GM19324 (cell line): ENCODE results near the gene HIVEP3.

Source experiments
- ATAC-seq: cut with Tn5 transposase; IDR thresholded peaks from one replicate; pipeline ENCODE4 v1.9.1; 2021; ENCODE audit warnings: mild to moderate bottlenecking, moderate library complexity; ENCODE audit not compliant: unreplicated experiment, low FRiP score

The HIVEP3 gene

DNA sequence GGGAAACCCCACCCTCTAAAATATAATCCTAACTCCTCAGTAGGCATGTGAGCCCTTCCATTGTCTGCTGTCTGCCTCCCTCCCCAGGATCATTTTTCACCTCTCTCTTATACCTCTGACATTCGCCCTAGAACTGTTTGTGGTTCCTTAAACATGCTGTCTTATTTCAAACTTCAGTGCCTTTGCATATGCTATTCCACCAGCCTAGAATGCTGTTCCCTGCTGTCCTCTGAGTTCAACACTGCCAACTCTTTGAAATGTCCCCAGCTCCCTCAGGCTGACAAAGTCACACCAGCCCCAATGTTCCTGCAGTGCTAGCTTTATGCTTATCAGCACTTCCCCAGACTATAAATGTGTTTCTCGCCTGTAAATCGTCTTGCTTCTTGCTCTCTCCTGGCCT lies 119.5 kb downstream of the HIVEP3 start:
- no peak for ATAC-seq

DNA sequence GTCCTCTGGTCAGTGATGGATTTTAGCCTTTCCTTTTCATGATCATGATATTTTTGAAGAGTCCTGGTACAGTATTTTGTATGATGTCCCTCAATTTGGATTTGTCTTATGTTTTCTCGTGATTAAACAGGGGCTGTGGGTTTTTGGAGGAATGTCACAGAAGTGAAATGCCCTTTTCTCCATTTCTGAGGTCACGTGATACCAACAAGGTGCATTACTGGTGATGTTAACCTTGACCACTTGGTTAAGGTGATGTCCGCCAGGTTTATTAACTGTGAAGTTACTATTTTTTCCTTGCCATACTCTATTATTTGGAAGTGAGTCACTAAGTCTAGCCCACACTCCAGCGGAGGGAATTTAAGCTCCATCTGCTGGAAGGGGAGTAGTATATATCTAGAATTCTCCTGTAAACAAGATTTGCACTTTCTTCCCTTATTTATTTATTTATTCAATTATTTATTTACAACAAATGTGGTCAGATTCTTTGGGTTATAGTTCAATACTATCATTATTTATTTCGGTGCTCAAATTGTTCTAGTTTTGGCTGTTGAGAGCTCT lies 123.4 kb downstream of the HIVEP3 start:
- no peak for ATAC-seq

DNA sequence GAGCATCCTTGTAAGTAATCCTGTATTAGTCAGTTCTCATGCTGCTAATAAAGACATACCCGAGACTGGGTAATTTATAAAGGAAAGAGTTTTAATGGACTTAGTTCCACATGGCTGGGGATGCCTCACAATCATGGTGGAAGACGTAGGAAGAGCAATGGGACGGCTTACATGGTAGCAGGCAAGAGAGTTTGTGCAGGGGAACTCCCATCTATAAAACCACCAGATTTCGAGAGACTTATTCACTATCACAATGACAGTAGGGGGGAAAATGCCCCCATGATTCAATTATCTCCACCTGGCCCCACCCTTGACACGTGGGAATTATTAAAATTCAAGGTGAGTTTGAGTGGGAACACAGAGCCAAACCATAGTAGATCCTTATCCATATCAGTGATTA lies 124.7 kb downstream of the HIVEP3 start:
- ATAC-seq, result no peak

DNA sequence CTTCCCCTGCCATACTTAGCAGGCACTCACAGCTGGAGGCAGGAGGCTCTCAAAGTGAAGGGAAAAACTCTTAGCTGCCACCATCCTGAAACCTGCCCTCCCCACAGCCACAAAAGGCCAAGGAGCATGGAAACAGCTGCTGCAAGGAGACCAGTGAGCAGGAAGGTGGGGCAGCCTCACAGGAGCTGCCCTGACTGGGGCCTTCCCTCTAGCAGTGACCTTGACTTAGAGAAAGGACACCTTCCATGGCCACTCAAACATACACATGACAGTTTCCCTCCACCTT lies 126.3 kb downstream of the HIVEP3 start:
- ATAC-seq, result no peak

DNA sequence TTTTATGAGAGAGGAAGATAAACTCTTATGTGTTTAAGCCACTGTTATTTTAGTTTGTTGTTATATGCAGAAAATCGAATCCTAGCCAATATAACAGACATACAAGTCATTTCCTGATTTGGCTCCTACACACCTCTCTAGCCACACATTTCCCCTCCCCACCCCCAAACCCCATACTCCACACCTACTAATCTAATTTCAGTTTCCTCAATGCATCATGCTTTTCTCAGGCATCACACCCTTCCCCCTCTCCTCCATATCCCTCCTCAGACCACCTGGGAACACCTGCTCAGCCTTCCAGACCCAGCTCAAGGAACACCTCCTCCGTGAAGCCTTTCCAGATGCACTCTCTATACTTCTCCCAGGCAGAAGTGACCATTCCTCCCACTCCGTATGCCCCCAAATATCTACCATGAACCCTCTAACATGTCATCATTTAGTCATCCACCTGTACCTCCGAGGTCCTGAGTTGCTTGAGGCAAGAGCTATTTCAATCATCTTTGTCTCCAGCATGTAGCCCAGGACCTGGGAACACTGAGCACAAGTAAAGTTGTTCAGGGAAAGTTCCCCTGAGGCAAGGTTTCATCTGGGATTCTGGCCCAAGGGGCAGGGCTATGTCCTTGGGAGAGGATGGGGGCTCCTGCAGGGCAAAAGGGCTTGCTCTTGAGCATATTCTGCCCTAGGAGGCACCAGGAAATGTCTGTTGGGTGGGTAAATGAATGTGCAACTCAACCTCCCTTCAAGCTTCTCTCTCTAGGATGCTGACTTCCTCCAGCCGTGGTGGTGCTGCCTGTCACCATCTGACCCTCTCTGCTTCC lies 126.8 kb downstream of the HIVEP3 start:
- no peak for ATAC-seq

DNA sequence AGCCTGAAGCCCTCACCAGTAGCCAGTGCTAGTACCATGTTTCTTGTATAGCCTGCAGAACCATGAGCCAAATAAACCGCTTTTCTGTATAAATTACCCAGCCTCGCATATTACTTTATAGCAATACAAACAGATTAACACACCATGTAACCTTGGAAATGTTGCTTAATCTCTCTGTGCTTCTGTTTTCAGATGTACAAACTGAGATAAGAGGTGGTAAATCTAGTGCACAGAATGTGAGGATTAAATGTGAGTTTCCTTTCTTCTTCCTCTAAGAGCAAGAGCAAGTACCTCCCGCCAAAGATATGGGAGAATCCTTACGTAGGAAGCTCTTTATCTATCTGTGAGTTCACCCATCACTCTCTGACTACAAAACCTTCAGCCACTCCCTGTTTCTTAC lies 128.4 kb downstream of the HIVEP3 start:
- no peak for ATAC-seq

DNA sequence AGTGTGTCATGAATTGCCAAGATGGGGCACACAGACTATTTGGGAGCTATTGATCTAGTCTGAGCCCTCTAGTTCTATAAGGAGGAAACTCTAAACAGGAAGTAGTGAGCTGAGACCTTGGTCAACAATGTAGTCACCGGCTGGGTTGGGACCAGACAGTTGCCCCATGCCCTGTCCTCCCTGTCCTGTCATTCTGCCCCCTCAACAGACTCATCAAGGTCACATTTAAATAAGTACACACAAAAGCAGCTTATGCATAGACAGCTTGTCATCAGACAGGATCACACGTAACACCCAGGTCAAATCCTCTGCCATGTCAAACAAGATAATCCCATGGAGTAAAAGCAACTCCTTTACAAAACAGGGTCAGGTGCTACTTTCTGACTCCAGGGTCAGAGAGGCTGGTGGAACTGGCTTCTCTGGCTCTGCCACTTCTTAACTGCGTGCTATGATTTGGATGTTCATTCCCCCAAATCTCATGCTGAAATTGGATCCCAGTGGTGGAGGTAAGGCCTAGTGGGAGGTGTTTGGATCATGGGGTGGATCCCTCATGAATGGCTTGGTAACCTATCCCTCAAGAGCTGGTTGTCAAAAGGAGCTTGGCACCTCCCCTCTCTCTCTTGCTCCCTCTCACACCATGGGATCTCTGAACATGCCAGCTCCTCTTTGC lies 128.9 kb downstream of the HIVEP3 start:
- ATAC-seq, result no peak

DNA sequence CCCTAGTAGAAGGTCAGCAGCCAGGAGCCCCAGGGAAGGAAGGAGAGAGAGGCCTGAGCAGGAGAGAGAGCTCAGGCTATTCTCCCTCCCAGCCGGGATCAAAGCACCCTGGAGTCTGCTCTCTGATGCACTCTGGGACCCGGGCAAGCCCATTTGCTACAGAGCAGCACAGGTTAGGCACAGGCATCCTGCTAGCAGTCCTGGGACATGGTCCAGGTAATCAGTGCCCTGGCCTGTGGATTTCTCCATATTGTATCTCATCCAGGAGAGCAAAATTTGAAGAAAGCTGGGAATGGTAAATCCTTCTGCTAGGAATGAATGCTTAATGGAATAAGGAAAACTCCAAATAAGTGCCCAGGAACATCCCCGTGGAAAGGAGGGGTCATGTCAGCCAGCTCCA lies 130.3 kb downstream of the HIVEP3 start:
- ATAC-seq, result no peak

DNA sequence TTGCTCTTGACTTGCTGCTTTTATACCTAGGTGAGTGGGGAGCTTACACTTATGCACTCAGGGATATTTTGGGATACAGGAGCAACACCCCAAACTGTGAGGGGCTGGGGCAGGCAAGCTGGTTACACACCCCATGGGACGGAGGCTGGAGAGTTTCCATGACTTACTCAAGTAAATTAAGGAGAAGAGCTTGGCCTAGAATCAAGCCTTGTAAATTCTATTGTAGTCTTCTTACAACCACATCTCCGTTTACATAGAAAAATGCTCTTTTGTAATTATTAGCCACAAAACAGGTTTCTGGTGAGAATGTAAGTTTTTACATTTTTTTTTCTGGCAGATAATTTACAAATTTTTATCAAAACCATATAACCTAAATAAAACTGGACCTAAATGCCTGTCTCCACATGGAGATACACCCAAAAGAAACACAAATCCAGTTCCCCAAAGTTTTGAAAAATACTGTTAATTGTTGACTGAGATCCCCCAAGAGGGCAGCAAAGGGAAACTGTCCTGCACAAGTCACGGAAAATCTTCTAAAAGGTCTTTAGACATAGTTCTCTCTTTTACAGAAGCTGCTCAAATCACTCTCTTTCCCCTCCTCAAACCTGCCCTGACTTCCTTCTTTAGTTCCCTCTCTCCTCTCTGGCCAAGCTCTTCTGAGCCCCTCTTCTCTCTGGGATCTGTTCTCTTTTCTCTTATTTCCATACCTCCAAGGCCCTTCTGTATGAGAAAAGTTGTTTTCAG lies 134.0 kb downstream of the HIVEP3 start:
- ATAC-seq, result no peak

DNA sequence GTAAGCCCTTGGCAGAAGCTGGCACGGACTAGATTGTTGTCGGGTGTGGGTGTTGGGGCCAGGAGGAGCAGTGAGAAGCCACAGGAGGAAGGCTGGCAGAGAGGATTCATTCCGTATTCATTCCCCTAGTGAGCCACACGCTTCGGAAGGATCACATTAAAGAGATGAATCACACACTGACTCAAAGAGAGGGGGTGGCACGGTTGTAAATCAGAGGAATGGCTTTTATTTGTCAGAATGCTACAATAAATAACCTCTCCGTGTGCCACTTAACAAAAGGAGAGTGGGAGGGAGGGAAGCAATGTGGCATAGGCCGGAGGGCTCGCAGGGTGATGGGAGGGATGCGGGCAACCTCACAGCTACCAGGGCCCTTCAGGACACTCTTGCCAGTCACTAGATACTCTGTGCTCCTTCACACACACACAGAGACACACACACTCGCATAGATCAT lies 135.5 kb downstream of the HIVEP3 start:
- no peak for ATAC-seq

DNA sequence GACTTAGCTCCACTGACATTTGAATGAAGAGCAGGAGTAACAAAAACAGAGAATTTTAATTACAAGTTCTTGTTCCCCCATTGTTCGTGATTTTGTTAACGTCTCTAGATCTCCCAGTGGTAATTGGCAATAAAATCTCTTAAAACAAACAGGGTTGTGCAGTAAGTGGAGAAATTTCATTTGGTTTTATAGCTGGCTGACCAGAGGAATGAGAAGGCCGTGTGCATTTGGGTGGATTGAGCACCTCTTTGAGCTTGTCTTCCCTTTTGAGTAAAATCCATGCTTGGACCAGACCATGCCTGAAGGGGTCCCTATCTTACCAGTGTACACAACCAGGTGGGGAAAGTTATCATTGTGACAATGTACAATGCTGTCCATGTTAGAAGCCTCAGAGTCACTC lies 137.8 kb downstream of the HIVEP3 start:
- no peak for ATAC-seq

DNA sequence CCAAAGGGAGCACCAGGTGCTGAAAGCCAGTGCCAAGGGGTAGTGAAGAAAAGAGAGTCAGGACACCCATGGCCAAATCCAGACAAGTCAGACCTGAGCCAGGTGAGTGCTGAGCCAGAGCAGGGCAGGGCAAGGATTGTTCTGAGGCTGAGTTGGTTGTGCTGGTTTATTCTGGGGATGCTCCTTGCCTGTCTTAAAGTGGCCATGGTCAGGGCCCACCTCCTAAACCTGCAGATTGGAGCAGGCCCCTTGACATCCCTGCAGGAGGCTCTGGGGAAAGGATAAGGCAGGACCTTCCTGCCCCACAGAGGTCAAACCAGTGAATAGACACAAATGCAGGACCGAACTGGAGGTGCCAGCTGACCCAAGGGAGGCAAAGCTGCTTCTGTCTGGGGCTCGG lies 138.4 kb downstream of the HIVEP3 start:
- ATAC-seq, result no peak

DNA sequence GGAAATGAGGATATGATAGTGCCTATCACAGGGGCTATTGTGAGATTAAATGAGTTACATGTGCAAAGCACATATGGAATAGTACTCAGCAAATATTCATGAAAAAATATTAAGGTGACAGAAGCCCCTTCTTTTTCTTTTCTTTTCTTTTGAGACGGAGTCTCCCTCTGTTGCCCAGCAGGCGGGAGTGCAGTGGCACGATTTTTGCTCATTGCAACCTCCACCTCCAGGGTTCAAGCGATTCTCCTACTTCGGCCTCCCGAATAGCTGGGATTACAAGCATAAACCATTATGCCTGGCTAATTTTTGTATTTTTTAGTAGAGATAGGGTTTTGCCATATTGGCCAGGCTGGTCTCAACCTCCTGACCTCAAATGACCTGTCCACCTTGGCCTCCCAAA lies 139.4 kb downstream of the HIVEP3 start:
- ATAC-seq, result no peak

DNA sequence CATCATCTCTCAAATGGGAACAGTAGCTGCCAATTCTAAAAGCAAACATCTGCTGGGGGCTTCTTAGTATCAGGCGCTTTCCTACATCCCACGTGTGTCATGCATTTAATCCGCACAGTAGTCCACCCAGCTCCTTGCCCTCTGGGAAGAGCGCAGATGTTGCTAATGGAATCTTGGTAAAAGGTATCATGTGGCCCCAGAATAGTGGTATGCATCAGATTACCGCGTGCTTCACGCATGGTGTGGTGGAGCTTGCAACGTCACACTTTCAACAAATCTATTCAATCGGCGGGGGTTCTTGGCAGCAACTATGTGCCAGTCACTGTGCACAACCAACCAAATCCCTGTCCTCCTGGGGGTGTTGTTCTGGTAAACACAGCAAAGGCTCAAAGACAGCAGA lies 141.0 kb downstream of the HIVEP3 start:
- ATAC-seq, result no peak

DNA sequence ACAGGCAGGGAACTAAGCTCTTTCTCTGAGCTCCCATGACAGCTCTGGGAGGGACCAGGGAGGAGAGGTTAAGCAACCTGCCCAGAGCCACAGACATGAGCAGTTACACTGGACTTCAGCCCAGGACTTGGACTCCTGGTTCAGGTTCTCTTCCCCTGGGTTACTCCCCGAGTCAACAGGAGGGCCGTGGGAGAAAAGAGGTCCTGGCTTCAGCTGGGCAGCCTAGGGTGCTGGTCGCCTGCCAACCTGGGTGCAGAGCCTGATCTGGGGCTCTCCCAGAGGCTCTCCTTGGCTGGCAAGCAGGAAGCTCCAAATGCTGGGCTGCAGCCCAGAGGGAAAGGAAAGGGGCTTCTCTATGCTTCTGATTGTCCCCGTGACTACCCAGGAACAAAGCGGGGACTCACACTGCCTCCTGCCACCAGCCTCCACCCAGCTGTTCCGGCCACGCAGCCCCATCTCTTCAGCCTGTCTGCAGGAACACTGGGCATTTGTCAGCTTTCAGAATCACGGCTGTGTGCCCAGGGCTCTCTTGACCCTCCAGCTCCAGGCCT lies 141.8 kb downstream of the HIVEP3 start:
- ATAC-seq, result no peak

DNA sequence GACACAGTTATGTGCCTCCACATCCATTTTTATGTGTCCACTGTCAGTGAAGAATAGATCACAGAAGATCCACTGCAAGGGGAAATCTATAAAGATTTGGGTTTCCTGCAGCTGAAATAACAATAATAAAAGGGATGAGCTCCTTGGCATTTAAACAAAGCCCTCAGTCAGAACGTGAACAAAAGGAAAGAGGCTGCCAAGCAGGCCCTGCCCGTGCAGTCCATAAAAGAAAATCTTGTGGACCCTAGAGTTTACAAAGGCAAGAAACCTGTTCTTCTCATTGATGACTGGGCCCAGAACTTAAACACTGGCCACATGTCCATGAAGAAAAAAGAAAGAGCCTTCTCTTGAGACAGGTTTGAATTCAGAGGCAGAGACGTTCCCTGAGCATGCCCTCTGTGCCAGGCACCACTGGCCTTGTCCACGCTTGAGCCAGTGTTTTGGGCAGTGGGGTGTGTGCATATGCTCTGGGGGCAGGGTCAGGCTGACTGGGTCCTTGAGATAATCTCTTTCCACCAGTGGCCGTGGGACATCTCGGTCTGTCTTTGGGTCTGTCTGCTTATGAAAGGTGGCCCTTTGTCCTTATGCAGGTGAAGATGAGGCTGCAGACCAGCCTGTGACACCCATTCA lies 142.7 kb downstream of the HIVEP3 start:
- ATAC-seq, result no peak

DNA sequence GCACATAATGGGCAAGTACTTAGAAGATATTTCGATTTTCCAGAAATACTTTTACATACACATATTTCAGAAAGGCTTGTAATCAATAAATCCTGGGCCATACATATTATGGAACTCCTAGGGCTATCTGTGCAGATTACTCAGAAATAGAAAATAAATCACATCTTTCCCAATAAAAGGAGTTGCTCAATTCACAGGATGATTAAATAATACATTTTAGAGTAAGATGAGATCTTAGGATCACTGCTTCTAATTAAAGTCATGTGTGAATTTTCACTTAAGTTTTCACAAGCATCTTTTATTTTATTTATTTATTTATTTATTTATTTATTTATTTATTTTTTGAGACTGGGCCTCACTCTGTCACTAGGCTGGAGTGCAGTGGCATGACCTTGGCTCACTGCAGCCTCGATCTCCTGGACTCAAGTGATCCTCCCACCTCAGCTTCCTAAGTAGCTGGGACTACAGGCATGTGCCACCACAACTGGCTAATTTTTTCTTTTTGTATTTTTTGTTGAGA lies 144.2 kb downstream of the HIVEP3 start:
- ATAC-seq, result no peak

DNA sequence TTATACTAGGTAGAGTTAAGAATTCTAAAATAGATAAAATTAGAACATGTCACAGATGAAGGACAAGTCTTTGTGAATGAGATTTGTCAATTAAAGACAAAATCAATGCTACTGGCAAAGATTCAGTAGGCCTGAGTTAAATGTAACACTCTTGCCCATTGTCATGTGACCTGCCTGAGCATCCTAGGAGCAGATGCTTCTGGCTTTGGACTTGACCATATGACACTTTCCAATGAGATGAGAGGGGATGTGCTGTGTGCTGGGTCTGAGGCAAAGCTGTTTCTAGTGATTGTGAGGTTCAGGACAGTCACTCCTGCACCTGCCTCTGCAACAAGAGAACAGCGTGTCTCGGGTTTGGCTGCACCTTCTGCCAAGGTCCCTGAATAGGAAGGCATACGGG lies 144.9 kb downstream of the HIVEP3 start:
- ATAC-seq, result no peak

DNA sequence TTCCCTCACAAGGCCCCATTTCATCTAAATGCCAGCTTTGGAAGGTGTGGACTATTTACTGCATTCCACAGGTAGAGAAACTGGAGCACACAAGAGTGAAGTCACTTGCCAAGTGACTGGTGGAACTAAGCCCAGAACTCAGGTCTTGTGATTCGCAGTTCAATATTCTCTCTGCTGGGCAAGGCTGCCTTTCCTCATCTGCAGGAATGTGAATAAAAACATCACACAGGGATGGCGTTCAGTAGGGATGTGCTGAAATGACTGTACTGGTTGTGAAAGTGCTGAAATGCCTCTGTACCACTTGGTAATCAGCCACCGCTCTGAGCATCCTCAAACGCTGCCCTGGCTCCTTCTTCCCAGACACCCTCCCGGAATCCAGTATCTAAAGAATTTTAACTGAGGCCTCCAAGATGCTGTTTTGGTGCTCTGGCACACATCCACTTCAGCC lies 145.6 kb downstream of the HIVEP3 start:
- ATAC-seq, result no peak

DNA sequence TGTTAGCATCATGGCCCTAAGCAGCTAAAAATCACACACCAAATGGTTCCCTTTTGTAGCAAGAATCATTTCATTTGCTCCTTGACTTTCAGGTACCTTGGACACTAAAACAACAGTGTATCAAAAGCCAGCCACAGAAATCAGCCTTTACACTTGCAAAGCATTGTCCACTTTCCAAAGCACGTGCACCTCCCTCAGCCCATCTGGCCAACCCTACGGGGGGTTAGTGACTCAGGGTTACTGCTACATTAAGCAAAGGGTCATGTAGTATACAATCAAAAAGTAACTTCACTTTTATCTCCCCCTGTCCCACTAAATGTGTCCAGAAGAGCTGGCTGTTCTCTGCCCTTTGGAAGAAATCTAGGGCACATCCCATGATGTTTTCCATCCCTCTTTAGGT lies 149.7 kb downstream of the HIVEP3 start:
- ATAC-seq, result no peak
